ENCODE measurements around the gene LYVE1.

Gene LYVE1

GRCh38 chr11:10526974-10527918 is 41.2 kb downstream of the LYVE1 start:
- FAIRE-seq (no peak), DNase-seq (ENCODE audit: low spot score) (no peak)

- FAIRE-seq: no peak
- no peak for DNase-seq (ENCODE audit: low spot score)
Measured at GRCh38 chr11:10524471-10524870, 44.0 kb downstream of the LYVE1 start.

- DNase-seq (ENCODE audit: low spot score) (no peak), FAIRE-seq (no peak)
Measured at GRCh38 chr11:10522921-10523320, 45.5 kb downstream of the LYVE1 start.

- no peak for FAIRE-seq
Measured at GRCh38 chr11:10522276-10522675, 46.2 kb downstream of the LYVE1 start.

GRCh38 chr11:10520562-10520961 is 47.9 kb downstream of the LYVE1 start:
- DNase-seq (ENCODE audit: low spot score): no peak
- FAIRE-seq: no peak

More at GRCh38 chr11:10522276-10522675, 46.2 kb downstream of the LYVE1 start:
- DNase-seq (ENCODE audit: low spot score): no peak

GRCh38 chr11:10519630-10520029 is 48.8 kb downstream of the LYVE1 start:
- no peak for FAIRE-seq
- DNase-seq (ENCODE audit: low spot score): no peak

GRCh38 chr11:10518891-10519290 is 49.6 kb downstream of the LYVE1 start:
- no peak for DNase-seq (ENCODE audit: low spot score)
- FAIRE-seq: no peak

- no peak for FAIRE-seq
- DNase-seq (ENCODE audit: low spot score): no peak
Measured at GRCh38 chr11:10518123-10518522, 50.3 kb downstream of the LYVE1 start.

GRCh38 chr11:10515418-10515817 is 53.0 kb downstream of the LYVE1 start:
- FAIRE-seq: no peak

GRCh38 chr11:10514709-10515108 is 53.8 kb downstream of the LYVE1 start:
- FAIRE-seq: no peak
- no peak for DNase-seq (ENCODE audit: low spot score)

More at GRCh38 chr11:10515418-10515817, 53.0 kb downstream of the LYVE1 start:
- no peak for DNase-seq (ENCODE audit: low spot score)

- FAIRE-seq (no peak), DNase-seq (ENCODE audit: low spot score) (no peak)
Measured at GRCh38 chr11:10514202-10514601, 54.3 kb downstream of the LYVE1 start.

- FAIRE-seq: no peak
- no peak for DNase-seq (ENCODE audit: low spot score)
Measured at GRCh38 chr11:10511181-10511621, 57.3 kb downstream of the LYVE1 start.
